Hepatocyte (in vitro differentiated cells): ENCODE results near the gene ACTL10. TPM values are rescaled to one million over a fixed set of nuclear protein-coding genes. Genes with fewer than 3 reads are reported as not detected.

Experiments
- DNase-seq: peaks from one replicate; pipeline ENCODE4 v3.0.0-alpha.2; 2016; ENCODE audit warnings: low spot score
- H2AFZ ChIP-seq: fragments of 200-600 bp; sonication (generic); 2 replicates; pipeline ENCODE4 v1.6.0; 2016; ENCODE audit warnings: antibody characterized with exemption, mild to moderate bottlenecking
- H3K27ac ChIP-seq: fragments of 200-600 bp; sonication (generic); 2 replicates; pipeline ENCODE4 v1.5.1; 2016; ENCODE audit warnings: mild to moderate bottlenecking
- H3K27me3 ChIP-seq: fragments of 200-600 bp; sonication (generic); 2 replicates; pipeline ENCODE4 v1.6.1; 2016
- H3K36me3 ChIP-seq: fragments of 200-600 bp; sonication (generic); replicated peaks from 2 replicates; pipeline ENCODE4 v1.5.1; 2016; ENCODE audit warnings: low read depth; ENCODE audit not compliant: insufficient read depth
- H3K4me1 ChIP-seq: fragments of 200-600 bp; sonication (generic); 2 replicates; pipeline ENCODE4 v1.5.1; 2016; ENCODE audit warnings: mild to moderate bottlenecking, moderate library complexity; ENCODE audit not compliant: insufficient read depth
- H3K4me2 ChIP-seq: fragments of 200-600 bp; sonication (generic); 2 replicates; pipeline ENCODE4 v1.6.0; 2016
- H3K4me3 ChIP-seq: fragments of 200-600 bp; sonication (generic); 2 replicates; pipeline ENCODE4 v1.5.1; 2016; ENCODE audit warnings: mild to moderate bottlenecking
- H3K79me2 ChIP-seq: fragments of 200-600 bp; sonication (generic); 2 replicates; pipeline ENCODE4 v1.6.0; 2017; ENCODE audit warnings: mild to moderate bottlenecking
- H3K9me2 ChIP-seq: fragments of 200-600 bp; sonication (generic); replicated peaks from 2 replicates; pipeline ENCODE4 v1.6.0; 2017; ENCODE audit warnings: mild to moderate bottlenecking; ENCODE audit not compliant: insufficient read depth
- H3K9me3 ChIP-seq: fragments of 200-600 bp; sonication (generic); 2 replicates; pipeline ENCODE4 v1.5.1; 2016; ENCODE audit warnings: low read depth, mild to moderate bottlenecking
- H4K20me1 ChIP-seq: fragments of 200-600 bp; sonication (generic); 2 replicates; pipeline ENCODE4 v1.6.0; 2016; ENCODE audit warnings: mild to moderate bottlenecking; ENCODE audit not compliant: insufficient read depth, poor library complexity, severe bottlenecking
- EZH2 ChIP-seq: fragments of 200-600 bp; sonication (generic); IDR thresholded peaks from 2 replicates; pipeline ENCODE4 v1.6.1; 2016; ENCODE audit warnings: antibody characterized with exemption, mild to moderate bottlenecking, borderline replicate concordance
- EZH2phosphoT487 ChIP-seq: fragments of 200-600 bp; sonication (generic); IDR thresholded peaks from one replicate; pipeline ENCODE4 v1.6.1; 2018; ENCODE audit warnings: antibody characterized with exemption, mild to moderate bottlenecking, low read depth, moderate library complexity; ENCODE audit not compliant: unreplicated experiment, severe bottlenecking
- WGBS: methylation state at CpG from one replicate; pipeline ENCODE4 v1.1.6; 2016; ENCODE audit warnings: low lambda C conversion rate; ENCODE audit errors: missing lambda C conversion rate; 5-methylcytosine and 5-hydroxymethylcytosine counted together
- polyA plus RNA-seq: library from polyadenylated mRNA; unstranded; fragments of >200 nt; fragmentation: Nextera tagmentation; extraction: Ambion mirVana; gene quantifications from 2 replicates; pipeline ENCODE4 v1.2.1, GENCODE V29; 2016
- total RNA-seq: library from RNA; depleted of rRNA; stranded (reverse); fragments of >200 nt; gene quantifications from 2 replicates; pipeline ENCODE4 v1.2.3, GENCODE V29; 2014
- TF ChIP-seq, protein P1 (sequence below): fragments of 200-600 bp; sonication (generic); IDR thresholded peaks from 2 replicates; pipeline ENCODE4 v1.5.1; 2016; ENCODE audit warnings: antibody characterized with exemption, mild to moderate bottlenecking; ENCODE audit not compliant: poor library complexity

Gene ACTL10
- total and polyA plus RNA-seq, 2 experiments from 2014 or later = 0.17 to 2.6 TPM

GRCh38 chr20:33675136-33675959, 8.6 kb downstream of the ACTL10 start:
- peaks cover 32% of the 10 kb centered on the region for H3K4me1 ChIP-seq
- peak overlapping the region; percentile 95 for H3K4me2 ChIP-seq
- no peak for DNase-seq
- peak overlapping the region; percentile 88 for H3K27ac ChIP-seq
- peaks cover 22% of the 10 kb centered on the region for H3K79me2 ChIP-seq
- no peaks in the 10 kb centered on the region for H3K9me2 ChIP-seq
- no peaks in the 10 kb centered on the region for H3K9me3 ChIP-seq
- TF ChIP-seq, protein P1, sequence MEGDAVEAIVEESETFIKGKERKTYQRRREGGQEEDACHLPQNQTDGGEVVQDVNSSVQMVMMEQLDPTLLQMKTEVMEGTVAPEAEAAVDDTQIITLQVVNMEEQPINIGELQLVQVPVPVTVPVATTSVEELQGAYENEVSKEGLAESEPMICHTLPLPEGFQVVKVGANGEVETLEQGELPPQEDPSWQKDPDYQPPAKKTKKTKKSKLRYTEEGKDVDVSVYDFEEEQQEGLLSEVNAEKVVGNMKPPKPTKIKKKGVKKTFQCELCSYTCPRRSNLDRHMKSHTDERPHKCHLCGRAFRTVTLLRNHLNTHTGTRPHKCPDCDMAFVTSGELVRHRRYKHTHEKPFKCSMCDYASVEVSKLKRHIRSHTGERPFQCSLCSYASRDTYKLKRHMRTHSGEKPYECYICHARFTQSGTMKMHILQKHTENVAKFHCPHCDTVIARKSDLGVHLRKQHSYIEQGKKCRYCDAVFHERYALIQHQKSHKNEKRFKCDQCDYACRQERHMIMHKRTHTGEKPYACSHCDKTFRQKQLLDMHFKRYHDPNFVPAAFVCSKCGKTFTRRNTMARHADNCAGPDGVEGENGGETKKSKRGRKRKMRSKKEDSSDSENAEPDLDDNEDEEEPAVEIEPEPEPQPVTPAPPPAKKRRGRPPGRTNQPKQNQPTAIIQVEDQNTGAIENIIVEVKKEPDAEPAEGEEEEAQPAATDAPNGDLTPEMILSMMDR = no peak
- no peak overlapping the region for H3K4me3 ChIP-seq
- H4K20me1 ChIP-seq = no peaks in the 10 kb centered on the region
- H3K36me3 ChIP-seq = no peaks in the 10 kb centered on the region
- peak overlapping the region; percentile 69 for H2AFZ ChIP-seq
- H3K27me3 ChIP-seq = no peaks in the 10 kb centered on the region
- WGBS = 44% methylated on average over 16 of the region's 16 CpGs

DNA sequence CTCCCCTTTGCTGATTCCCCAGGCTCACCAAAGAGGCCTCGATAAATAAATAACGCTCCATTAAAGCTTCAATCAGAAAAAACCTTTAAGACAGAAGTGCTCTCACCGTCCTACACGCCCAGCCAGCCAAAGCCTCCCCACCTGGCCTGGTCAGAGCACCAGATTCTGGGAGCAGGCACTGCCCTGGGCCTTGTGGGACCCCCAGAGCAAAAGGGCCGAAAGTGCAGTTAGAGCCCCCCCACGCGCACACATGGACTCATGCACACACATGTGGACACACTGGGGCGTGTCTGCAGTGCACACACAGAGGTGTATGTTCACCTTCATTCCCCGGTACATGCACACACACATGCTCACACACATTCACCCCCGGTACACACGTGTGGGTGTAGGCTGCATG, 9.4 kb downstream of the ACTL10 start:
- DNase-seq = no peak
- 92% methylated on average over 11 of the region's 11 CpGs for WGBS
- no peak overlapping the region for H3K4me2 ChIP-seq
- H2AFZ ChIP-seq = no peak overlapping the region
- H3K4me1 ChIP-seq = peaks cover 32% of the 10 kb centered on the region
- no peaks in the 10 kb centered on the region for H3K9me2 ChIP-seq
- TF ChIP-seq EZH2 (no peak), EZH2phosphoT487 (no peak)
- TF ChIP-seq, protein P1 = no peak
- H3K27me3 ChIP-seq = no peaks in the 10 kb centered on the region
- peak overlapping the region; percentile 88 for H3K27ac ChIP-seq
- H3K36me3 ChIP-seq = no peaks in the 10 kb centered on the region
- H3K79me2 ChIP-seq = peaks cover 22% of the 10 kb centered on the region
- no peaks in the 10 kb centered on the region for H3K9me3 ChIP-seq
- H3K4me3 ChIP-seq = no peak overlapping the region
- no peaks in the 10 kb centered on the region for H4K20me1 ChIP-seq

DNA sequence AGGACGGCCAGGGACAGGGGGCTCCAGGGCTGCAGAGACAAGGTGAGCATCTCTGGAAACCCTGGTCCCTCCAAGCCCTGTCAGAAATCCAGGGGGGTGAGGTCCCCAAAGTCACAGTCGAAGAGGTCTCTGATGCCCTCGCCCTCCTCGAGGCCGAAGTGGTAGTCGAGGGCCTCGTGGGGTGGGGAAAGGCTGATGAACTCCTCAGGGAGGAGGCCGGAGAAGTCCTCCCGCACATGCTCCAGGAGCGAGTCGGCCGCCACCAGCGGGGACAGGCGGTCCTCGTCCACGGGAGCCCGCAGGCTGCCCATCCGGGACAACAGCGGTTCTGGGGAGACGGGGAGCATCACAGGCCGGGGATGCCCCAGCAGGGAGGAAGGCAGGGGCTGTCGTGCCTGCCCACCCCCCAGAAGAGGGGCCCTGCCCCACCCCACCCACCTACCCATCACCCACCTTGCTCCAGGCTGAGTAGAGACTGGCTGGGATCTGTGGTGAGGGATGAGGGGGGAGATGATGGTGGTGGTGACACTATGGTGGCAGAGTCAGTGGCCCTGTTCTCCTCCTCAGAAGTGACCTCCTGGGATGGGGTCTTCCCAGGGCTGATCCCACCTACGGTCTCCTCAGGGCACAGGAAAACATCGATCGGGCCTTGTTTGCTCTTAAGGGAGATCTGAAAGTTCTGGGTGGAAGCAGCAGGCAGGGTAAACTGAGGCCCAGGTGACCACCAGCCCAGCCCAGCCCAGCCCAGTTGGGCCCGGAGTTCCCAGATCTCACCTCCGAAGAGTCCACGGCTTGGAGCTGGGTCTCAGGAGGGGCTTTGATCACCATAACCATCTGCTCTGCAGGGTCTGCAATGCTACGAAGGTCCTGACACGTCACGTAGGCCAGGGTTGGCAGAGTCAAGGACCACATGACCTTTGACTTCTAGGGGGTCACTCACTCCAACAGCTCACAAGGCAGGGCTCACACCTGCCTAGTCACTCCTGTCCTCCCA, 10.2 kb downstream of the ACTL10 start:
- Histone ChIP-seq H2AFZ (no peak overlapping the region), H3K4me2 (no peak overlapping the region), H3K27me3 (no peaks in the 10 kb centered on the region), H3K4me3 (no peak overlapping the region), H3K9me2 (no peaks in the 10 kb centered on the region), H4K20me1 (no peaks in the 10 kb centered on the region), H3K9me3 (no peaks in the 10 kb centered on the region), H3K27ac (no peak overlapping the region), H3K4me1 (peaks cover 32% of the 10 kb centered on the region), H3K36me3 (no peaks in the 10 kb centered on the region), H3K79me2 (peaks cover 21% of the 10 kb centered on the region)
- WGBS = 96% methylated on average over 30 of the region's 31 CpGs
- TF ChIP-seq EZH2phosphoT487 = no peak
- TF ChIP-seq, protein P1 = no peak
- no peak for TF ChIP-seq EZH2
- DNase-seq = no peak
